GM13977 (cell line): ENCODE results near the gene P4HB.

ENCODE experiments used
- DNase-seq: peaks from one replicate; pipeline ENCODE4 v3.0.0; 2012; ENCODE audit warnings: low spot score
- in situ Hi-C: fragments of 300-500 bp; cut with MboI; formaldehyde crosslinking; loops from one replicate; pipeline ENCODE4 v1.12.0; 2022; ENCODE audit warnings: low sequenced_read_pairs, low pct_unique_long_range_greater_than_20kb, mixed read lengths, inconsistent platforms; ENCODE audit not compliant: unreplicated experiment
- TF ChIP-seq, protein P1 (sequence below): IDR thresholded peaks from 2 replicates; pipeline ENCODE4 v1.5.1; 2012; ENCODE audit warnings: mild to moderate bottlenecking, control low read depth; ENCODE audit not compliant: insufficient read depth; ENCODE audit errors: extremely low read depth, missing control alignments

P4HB gene

DNA sequence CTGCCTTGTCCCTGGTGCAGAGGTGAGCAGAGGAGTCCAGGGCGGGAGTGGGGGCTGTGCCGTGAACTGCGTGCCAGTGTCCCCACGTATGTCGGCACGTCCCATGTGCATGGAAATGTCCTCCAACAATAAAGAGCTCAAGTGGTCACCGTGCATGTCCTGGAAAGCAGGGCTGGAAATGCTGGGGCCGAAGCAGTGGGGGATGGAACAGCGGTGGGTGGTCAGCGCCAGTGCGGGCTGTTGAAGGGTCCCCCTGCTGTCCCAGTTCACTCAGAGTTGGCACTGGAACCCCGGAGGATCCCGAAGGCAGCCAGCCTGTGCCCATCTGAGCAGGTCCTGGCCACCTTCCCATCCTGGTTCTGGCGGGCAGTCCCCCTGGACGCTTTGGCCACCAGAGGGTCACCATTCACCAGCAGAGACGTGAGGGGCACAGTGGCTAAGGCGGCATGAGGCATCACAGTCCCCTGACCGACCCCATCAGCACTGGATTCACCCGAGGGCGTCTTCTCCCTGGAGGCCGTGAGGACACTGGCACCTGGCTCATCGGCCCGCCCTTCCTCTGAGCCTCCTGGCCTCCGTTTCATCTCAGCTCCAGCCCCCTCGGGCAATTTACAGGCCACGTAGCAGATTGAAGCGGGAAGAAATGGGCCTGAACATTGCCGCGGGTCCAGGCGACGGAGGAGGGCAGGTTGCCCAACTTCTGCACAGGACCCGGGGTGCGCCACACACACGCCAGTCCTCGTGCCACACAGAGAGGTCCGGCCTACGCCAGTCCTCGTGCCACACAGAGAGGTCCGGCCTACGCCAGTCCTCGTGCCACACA, 46.3 kb downstream of the P4HB start:
- no peak for DNase-seq
- in situ Hi-C loops: no loop called here
- TF ChIP-seq, protein P1, sequence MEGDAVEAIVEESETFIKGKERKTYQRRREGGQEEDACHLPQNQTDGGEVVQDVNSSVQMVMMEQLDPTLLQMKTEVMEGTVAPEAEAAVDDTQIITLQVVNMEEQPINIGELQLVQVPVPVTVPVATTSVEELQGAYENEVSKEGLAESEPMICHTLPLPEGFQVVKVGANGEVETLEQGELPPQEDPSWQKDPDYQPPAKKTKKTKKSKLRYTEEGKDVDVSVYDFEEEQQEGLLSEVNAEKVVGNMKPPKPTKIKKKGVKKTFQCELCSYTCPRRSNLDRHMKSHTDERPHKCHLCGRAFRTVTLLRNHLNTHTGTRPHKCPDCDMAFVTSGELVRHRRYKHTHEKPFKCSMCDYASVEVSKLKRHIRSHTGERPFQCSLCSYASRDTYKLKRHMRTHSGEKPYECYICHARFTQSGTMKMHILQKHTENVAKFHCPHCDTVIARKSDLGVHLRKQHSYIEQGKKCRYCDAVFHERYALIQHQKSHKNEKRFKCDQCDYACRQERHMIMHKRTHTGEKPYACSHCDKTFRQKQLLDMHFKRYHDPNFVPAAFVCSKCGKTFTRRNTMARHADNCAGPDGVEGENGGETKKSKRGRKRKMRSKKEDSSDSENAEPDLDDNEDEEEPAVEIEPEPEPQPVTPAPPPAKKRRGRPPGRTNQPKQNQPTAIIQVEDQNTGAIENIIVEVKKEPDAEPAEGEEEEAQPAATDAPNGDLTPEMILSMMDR: no peak

DNA sequence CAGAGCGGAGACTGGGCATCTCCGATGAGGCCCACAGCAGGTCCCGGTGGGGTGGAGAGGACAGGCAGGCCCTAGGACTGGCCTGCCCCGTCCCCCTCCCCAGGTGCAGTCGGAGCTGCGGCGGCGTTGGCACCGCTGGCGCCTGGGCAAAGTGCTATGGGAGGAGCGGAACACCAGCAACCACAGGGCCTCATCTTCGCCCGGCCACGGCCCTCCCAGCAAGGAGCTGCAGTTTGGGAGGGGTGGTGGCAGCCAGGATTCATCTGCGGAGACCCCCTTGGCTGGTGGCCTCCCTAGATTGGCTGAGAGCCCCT, 47.0 kb downstream of the P4HB start:
- TF ChIP-seq, protein P1: no peak
- DNase-seq: no peak
- in situ Hi-C loops: no loop called here

DNA sequence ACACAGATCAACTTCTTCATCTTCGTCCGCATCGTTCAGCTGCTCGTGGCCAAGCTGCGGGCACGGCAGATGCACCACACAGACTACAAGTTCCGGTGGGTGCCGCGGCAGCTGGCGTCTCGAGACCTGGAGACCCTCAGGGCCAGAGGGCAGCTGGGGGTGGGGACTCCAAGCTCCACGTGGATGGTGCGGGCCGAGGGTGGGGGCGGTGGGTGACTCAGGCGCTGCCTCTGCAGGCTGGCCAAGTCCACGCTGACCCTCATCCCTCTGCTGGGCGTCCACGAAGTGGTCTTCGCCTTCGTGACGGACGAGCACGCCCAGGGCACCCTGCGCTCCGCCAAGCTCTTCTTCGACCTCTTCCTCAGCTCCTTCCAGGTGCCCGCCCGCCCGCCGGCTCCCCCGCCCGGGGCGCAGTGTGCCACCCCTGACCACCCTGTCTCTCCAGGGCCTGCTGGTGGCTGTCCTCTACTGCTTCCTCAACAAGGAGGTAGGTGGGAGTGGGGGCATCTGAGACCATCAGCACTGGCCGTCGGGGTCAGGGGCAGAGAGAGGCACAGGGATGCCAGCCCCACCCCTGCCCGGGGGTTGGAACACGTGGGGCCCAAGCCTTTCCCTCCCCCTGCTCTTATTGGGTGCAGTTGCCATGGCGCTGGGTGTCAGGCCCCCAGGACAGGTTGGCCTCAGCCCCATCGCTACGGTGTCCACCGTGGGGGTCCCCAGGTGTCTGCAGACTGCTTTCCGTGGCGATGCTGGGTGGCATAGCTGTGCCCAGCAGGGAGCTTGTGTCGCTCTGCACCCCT, 47.6 kb downstream of the P4HB start:
- no peak for DNase-seq
- TF ChIP-seq, protein P1: no peak
- in situ Hi-C loops: no loop called here

DNA sequence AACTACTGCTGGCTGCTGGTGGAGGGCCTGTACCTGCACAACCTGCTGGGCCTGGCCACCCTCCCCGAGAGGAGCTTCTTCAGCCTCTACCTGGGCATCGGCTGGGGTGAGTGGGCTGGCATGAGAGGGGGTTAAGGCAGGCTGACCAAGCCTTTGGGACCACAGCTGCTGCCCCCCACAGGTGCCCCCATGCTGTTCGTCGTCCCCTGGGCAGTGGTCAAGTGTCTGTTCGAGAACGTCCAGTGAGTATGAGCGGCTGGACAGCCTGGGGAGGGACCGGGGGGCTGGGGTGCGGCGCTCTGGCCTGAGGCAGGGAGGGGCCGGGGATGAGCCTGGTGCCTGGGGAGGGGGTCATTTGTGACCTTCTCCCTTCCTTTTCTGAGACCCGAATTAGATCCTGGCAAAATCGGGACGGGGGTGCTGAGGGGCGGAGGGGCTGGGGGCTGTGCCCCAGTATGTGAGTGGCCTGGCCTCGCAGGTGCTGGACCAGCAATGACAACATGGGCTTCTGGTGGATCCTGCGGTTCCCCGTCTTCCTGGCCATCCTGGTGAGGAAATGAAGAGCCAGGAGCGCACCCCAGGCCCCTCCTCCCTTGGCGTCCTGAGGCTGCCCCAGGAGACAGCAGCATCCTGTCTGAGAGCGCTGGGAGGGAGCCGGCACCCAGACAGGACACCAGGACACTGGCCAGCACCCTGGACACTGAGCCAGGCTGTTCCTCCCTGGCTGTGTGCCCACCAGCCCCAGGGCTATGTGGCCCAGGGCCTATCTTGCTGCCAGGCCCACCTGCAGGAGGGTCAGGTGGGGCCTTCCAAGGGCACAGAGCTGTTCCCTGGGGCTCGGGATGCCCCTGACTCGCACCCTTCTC, 48.4 kb downstream of the P4HB start:
- in situ Hi-C loops: no loop called here
- TF ChIP-seq, protein P1: no peak
- DNase-seq: no peak

DNA sequence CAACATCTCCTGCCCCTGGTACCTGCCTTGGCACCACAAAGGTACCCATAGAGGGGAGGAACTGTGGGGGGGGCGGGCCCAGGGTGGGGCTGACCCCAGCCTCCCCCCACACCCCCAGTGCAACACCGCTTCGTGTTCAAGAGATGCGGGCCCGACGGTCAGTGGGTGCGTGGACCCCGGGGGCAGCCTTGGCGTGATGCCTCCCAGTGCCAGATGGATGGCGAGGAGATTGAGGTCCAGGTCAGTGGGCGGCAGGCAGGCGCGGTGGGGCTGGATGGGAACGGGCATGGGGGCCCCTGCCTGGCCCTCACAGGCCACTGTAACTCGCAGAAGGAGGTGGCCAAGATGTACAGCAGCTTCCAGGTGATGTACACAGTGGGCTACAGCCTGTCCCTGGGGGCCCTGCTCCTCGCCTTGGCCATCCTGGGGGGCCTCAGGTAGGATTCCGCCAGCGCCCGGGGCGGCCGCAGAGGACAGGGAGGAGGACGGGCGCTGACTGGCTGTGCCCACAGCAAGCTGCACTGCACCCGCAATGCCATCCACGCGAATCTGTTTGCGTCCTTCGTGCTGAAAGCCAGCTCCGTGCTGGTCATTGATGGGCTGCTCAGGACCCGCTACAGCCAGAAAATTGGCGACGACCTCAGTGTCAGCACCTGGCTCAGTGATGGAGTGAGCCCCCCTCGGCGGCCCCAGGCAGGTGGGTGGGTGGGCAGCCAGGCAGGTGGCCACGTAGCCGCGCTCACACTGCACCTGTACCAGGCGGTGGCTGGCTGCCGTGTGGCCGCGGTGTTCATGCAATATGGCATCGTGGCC, 49.2 kb downstream of the P4HB start:
- DNase-seq: no peak
- in situ Hi-C loops: no loop called here
- TF ChIP-seq, protein P1: no peak
